SU-DHL-6 (cell line): ENCODE results near the gene CATSPERE.

Experiments
- CTCF ChIP-seq: fragments of 200-600 bp; sonication (generic); IDR thresholded peaks from one replicate; pipeline ENCODE4 v1.5.1; 2017; ENCODE audit warnings: antibody characterized with exemption, mild to moderate bottlenecking, low read length, moderate library complexity; ENCODE audit not compliant: insufficient read depth, poor library complexity, severe bottlenecking
- EZH2phosphoT487 ChIP-seq: fragments of 200-600 bp; sonication (generic), shearing (Covaris generic); conservative IDR thresholded peaks from 2 replicates; pipeline ENCODE4 v1.6.1; 2018; ENCODE audit warnings: mild to moderate bottlenecking, antibody characterized with exemption, low read length, moderate library complexity, mixed read lengths

- TF ChIP-seq CTCF (no peak), EZH2phosphoT487 (no peak)
Observed at GRCh38 chr1:244636488-244637259, 175.6 kb downstream of the CATSPERE start.
